ENCODE results near the gene TMEM101. TPM values are rescaled to one million over a fixed set of nuclear protein-coding genes. Genes with fewer than 3 reads are reported as not detected.

TMEM101 gene
- total and polyA plus RNA-seq, 2 of the 13 experiments (the other 11 are each of a cell fraction or from before 2014, with no cell fraction given), result 72.0 to 100 TPM

- TF ChIP-seq ATF5 (CRISPR knock-in tag; IDR thresholded peaks at IDR 0.05; ENCODE audit: low read depth), result no peak
- TF ChIP-seq BHLHE40 (IDR thresholded peaks at IDR 0.05; ENCODE audit: low read length), result peak; percentile 45
- TF ChIP-seq MEIS2 (CRISPR knock-in tag; IDR thresholded peaks at IDR 0.05), result no peak; the same call in 1 of the 2 replicates
- no peak for TF ChIP-seq ZHX2 (IDR thresholded peaks at IDR 0.05; ENCODE audit: low read depth)
- TF ChIP-seq ZHX2 (CRISPR knock-in tag; IDR thresholded peaks at IDR 0.05; ENCODE audit: borderline replicate concordance), result no peak
- TF ChIP-seq ZNF781 (CRISPR knock-in tag; IDR thresholded peaks at IDR 0.05; ENCODE audit: borderline replicate concordance, not compliant biosample characterization), result peak; percentile 60
- TF ChIP-seq HIVEP1 (CRISPR knock-in tag; IDR thresholded peaks at IDR 0.05), result no peak
- no peak for TF ChIP-seq ZNF382 (CRISPR knock-in tag; IDR thresholded peaks at IDR 0.05; ENCODE audit: borderline replicate concordance)
- peak; percentile 71; the same call in 1 of the 2 replicates for TF ChIP-seq CBFB (CRISPR knock-in tag; IDR thresholded peaks at IDR 0.05)
- TF ChIP-seq DNMT3B (CRISPR knock-in tag; conservative IDR thresholded peaks at IDR 0.05), result 0 out of 2 replicates have a peak, but pooled peaks have one; percentile 41
- TF ChIP-seq ZNF605 (CRISPR knock-in tag; IDR thresholded peaks at IDR 0.05), result no peak
- peak; percentile 71; the same call in 1 of the 2 replicates for TF ChIP-seq CCDC6 (CRISPR knock-in tag; IDR thresholded peaks at IDR 0.05)
- TF ChIP-seq TP53 (CRISPR knock-in tag; conservative IDR thresholded peaks at IDR 0.05), result no peak
- peak; percentile 59 for TF ChIP-seq THAP9 (CRISPR knock-in tag; IDR thresholded peaks at IDR 0.05; ENCODE audit: borderline replicate concordance)
- TF ChIP-seq POLR2A (IDR thresholded peaks at IDR 0.05; ENCODE audit: insufficient read depth in 1 of 2, low read depth in 2 of 2, low read length in 2 of 2), result peak; percentile 61 to 62; a peak in 3 of 4 replicates
- TF ChIP-seq ZNF451 (CRISPR knock-in tag; IDR thresholded peaks at IDR 0.05), result peak; percentile 17; the same call in 1 of the 2 replicates
- TF ChIP-seq KLF11 (CRISPR knock-in tag; IDR thresholded peaks at IDR 0.05), result peak; percentile 37; the same call in 1 of the 2 replicates
- no peak; the same call in 1 of the 2 replicates for TF ChIP-seq ZNF331 (CRISPR knock-in tag; IDR thresholded peaks at IDR 0.05)
- TF ChIP-seq KMT2A (CRISPR knock-in tag; IDR thresholded peaks at IDR 0.05), result no peak
Observed at GRCh38 chr17:44002141-44002848, 12.5 kb downstream of the TMEM101 start (continued).

Measured in HepG2 (cell line).